Measurements from ENCODE around the gene COL26A1.
"Not testable (repeated sequence)": the region's sequence is repeated elsewhere in the genome, so short reads cannot be mapped to it uniquely, and the experiment has no call there.

COL26A1 gene

GRCh38 chr7:101453617-101454016, 90.9 kb downstream of the COL26A1 start:
- DNase-seq: no peak

GRCh38 chr7:101457001-101457750, 94.5 kb downstream of the COL26A1 start:
- DNase-seq: no peak

DNA sequence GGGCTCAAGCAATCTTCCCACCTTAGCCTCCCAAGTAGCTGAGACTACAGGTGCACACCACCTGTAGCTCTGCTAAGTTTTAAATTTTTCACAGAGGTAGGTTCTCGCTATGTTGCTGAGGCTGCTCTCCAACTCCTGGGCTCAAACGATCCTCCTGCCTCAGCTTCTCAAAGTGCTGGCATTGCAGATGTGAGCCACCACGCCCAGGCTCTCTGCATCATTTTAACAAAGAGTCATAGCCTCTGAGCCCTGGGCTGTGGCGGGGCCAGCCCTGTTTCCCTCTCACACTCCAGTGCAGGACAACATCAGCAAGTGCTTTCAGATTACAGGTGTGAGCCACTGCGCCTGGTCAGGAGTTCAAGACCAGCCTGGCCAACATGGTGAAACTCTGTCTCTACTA, 102.5 kb downstream of the COL26A1 start:
- DNase-seq: no peak

- DNase-seq: no peak
These were observed 103.0 kb downstream of the COL26A1 start for GRCh38 chr7:101465576-101466196.

- no peak for DNase-seq
These were observed 104.2 kb downstream of the COL26A1 start for GRCh38 chr7:101466871-101467270.

DNA sequence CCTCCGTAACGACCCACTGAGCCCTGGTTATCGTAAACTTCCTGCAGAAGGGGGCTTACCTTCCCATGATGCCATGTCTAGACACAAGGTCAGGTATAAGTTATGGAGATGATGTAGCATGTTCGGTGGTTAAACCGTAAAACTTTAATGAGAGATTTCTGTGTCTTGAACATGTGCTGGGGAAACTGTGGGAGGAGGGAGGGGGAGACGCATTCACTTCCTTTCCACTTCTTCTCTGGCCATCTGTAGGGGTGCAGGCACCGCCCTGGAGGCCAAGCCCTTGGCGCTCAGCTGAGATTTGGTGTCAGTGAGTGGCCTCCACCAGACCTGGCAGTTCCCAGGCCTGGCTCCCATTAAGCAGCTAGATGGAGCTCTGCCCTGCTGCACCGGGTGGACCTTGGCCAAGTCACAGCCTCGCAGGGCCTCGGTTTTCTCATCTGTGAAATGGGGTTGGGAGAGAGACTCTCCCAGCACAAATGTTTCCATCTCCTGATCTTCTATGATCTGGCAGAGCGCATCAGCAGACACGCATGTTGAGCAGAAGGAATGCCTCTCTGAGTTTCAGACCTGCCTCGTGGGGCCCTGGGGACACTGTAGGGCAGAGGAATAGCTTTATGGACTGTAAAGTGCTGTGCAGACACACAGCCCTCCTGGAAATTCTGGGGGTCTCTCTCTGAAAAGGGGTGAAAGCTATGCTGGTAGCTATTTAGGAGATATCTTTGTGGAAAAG, 106.0 kb downstream of the COL26A1 start:
- no peak for DNase-seq

GRCh38 chr7:101470668-101471487, 108.2 kb downstream of the COL26A1 start:
- DNase-seq: no peak

DNA sequence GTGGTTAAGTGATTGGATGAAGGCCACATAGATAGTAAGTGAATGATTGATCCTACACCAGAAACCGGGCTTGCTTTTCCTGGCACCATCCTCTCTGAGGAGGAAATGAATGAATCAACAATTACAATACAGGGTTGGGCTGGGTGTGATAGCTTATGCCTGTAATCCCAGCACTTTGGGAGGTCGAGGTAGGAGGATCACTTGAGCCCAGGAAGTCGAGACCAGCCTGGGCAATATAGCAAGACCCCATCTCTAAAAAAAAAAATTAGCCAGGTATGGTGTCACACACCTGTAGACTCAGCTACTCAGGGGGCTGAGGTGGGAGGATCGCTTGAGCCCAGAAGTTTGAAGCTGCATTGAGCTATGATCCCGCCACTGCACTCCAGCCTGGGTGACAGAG, 111.5 kb downstream of the COL26A1 start:
- no peak for DNase-seq

- DNase-seq: not testable (repeated sequence)
These were observed 113.0 kb downstream of the COL26A1 start for GRCh38 chr7:101475691-101476090.

DNA sequence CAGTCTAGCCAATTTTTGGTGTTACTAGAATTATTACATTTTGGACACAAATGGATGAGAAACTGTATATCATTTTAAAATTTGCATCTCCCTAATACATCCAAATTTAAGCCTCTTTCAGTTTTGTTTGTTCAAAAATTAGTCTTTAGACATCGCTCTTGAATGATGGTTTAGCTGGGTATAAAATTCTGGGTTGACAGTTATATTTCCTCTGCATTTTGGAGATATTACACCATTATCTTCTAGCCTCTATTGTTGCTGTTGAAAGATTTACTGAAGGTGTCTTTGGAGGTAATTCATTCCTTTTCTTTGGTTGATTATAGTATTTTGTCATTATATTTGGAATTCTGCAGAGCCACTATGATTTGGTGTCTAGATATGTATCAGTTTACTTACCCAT, 116.5 kb downstream of the COL26A1 start:
- DNase-seq: no peak

GRCh38 chr7:101486056-101486432, 123.4 kb downstream of the COL26A1 start:
- not testable (repeated sequence) for DNase-seq

DNA sequence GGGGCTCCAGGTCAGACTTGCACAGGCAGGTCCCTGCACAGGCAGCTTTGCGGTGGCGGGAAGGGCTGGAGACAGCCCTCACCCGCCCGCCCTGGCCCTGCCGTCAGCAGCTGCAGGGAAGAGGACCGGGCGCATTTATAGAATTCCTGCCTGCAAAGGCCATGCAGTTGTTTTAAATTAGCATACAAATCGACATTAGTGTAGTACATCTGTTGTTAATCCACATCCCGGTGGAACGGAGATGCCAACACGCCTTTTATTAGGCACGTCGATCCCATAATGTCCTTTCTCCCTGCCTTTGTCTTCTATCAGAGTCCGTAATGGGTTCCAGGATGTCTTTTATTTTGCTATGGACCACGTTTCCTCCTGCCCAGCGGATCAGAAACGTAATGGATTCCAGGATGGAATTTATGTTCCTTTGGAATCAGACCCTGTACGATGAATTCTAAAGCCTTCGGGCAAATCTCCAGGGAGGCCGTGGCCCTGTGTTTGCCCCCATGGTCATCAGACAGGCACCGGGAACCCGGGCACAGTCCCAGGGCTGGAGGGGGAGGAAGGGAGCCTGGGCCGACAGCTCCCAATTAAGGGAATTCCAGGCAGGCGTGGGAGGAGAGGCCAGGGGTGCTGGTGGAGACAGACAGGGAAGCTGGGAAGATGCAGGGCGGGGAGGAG, 123.9 kb downstream of the COL26A1 start:
- no peak for DNase-seq

DNA sequence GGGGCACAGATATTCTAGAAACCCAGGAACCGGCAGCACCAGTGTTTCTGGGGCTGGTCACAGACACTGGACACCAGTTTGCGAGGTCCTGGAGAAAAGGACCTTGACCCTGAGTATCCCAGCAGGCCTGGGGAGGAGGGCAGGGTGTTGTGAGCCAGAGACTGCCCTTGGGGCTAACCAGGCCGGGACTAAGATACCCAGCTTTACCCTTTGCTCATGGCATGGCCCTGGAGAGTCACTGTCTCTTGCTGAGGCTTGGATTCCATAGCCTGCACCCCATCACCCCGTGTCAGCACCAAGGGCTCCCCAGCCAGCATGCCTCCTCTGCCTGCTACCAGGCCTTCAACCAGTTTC, 124.4 kb downstream of the COL26A1 start:
- DNase-seq: no peak

DNA sequence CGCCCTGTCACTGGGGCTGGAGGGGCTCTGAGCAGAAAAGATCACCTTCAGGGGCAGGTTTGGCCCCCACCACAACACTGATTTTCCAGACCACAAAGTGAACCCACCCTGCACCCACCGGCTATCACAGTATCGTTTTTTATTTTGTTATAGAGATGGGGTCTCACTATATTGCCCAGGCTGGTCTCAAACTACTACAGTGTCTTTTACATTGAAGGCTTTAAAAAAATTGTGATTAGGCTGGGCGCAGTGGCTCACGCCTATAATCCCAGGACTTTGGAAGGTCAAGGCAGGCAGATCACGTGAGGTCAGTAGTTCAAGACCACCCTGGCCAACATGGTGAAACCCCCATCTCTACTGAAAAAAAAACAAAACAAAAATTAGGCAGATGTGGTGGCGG, 125.1 kb downstream of the COL26A1 start:
- no peak for DNase-seq

DNA sequence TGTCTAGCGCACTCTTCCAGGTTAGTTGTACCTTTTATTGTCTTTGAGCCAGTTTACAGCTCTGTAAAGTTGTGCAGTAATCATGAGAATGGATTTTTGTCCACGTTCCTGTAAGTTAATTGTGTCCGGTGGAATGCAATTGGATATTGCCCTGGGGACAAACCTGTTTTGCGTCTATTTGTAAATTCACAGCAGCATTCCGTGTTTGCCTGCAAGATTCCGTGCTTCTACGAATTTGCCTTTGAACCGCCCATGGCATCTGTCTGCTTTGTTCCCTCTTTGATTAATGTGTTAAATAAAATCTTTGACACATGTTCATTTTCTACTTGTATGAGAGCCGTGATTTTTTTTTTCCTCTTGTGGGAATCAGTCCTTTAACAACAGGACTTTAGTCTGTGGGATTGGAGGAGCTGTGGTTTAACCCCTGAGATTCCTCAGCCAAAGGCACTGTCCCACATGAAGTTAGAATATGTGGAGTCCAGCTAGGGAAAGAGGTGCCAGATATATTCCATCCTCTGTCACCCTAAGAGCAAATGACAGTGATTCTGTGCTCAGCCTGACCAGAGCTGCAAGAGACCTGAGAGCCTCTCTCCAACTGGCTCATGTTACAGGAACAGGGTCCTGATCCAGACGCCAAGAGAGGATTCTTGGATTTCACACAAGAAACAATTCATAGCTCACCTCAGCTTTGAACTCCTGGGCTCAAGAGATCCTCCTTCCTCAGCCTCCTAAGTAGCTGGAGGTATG, 126.3 kb downstream of the COL26A1 start:
- DNase-seq: no peak

GRCh38 chr7:101490439-101490838, 127.8 kb downstream of the COL26A1 start:
- not testable (repeated sequence) for DNase-seq

GRCh38 chr7:101491442-101491841, 128.8 kb downstream of the COL26A1 start:
- DNase-seq: not testable (repeated sequence)

DNA sequence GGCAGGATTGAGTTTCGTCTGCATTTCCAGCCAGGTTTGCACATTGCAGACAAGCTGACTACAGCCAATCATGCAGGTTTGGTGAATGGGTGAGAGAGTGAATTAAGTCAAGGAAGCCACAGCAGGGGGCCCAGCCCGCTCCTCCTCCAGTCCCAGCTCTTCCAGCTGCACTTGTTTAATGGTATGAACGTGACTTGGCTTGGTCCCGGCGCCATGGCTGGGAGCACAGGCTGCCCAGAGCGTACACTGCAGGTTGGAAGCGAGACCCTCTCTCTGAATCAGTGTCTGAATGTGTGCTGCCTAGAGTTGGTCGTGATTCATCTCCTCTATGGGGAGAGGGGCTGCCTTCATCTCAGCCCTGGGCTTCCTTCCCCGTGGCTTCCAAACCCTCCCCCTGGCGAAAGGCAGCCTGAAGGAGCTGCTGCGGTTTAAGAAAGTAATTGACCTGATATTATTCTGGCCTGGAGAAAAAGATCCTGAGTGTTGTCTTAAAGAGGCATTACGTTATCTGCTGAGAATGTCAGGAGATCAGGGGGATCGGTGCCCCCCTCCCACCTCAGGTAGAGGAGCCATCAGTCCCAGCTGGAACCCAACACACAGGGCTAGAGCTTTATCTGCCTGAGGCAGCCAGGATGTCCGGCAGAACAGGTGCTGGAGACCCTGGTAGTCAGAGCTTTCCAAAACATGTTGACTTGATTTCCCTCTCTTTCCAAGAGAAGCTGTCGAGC, 132.1 kb downstream of the COL26A1 start:
- DNase-seq: no peak

DNA sequence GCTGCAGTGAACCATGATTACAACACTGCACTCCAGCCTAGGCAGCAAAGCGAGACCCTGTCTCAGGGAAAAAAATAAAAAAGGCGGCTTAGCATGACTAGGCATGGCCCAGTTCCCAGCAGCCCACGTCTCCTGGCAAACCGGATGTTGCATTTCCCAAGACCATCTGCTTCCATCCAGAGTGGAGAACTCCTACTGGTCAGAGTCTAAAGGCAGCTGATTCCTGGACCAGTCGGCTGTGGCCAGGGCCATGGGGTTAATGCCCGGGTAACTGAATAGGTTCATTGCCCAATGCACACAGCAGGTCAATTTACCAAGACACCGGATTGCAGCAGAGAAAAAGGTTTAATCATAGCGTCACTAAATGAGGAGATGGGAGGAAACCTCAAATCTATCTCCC, 133.3 kb downstream of the COL26A1 start:
- DNase-seq: no peak

DNA sequence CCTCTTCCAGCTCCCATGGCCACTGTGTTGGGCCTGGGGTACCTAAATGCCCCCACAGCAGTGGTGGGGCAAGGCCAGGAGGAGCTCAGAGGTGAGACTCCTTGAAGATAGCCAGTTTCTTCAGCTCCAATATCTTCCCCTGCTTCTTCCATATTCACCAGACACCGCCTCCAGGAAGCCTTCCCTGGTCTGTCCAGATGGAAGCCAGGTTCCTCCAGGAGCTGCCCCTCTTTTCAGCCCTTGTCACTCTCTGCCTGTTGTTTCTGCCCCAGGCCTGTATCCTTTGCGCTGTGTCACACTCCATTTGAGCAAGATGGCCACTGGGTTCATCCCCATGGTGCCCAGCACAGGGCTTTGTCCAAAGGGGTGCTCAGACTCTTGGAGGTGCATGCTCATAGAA, 138.7 kb downstream of the COL26A1 start:
- no peak for DNase-seq

- no peak for DNase-seq
These were observed 139.9 kb downstream of the COL26A1 start for GRCh38 chr7:101502466-101503098.

Data from SW 1271 (cell line).